Measurements from ENCODE around the gene POU2F3. TPM values are rescaled to one million over a fixed set of nuclear protein-coding genes. Genes with fewer than 3 reads are reported as not detected.

The POU2F3 gene
- total RNA-seq, 1 experiment from 2014 or later = not detected

DNA sequence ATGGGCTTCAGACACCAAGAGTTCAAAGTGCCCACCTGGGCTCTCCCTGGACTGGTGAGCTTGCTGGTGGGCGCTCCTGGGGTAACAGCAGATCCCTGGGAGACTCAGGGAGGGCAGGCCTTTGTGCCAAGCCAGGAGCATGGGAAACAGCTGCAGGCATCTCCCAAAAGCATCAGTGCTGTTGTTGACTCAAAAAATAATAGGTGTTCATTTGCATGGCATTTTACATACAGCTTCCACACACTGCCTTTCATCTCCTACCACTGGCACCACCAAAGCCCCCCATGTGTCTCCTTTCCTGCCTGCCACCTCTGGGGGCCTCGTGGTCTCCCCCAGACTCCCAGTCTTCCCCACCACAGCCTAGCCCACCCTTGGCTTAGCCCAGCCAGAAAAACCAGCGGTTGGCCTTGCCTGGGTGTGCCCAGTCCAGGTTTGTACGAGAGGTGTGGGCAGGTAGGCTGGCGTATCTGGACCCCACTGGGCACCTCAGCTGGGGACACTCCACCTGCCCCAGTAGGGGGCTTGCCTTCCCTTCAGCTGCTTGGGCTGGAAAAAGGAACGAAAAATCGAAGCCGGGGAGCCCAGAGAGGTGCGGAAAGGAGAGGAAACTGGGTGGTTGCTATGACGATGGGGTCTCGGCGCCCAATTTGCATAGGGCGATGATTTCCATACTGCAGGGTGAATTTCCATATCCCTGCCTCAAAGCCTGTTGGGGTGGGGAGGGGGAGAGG, 15.0 kb downstream of the POU2F3 start:
- POLR2A ChIA-PET = no interaction called here
- no peaks in the 10 kb centered on the region for H3K36me3 ChIP-seq (ENCODE audit: control insufficient read depth, insufficient read depth, low read length)
- Mint-ChIP-seq H3K27me3 (ENCODE audit: insufficient read depth, unreplicated experiment) (peaks cover 42% of the 10 kb centered on the region), H3K36me3 (ENCODE audit: insufficient read depth, unreplicated experiment) (no peaks in the 10 kb centered on the region), H3K27ac (ENCODE audit: unreplicated experiment) (no peak overlapping the region), H3K4me3 (ENCODE audit: unreplicated experiment) (no peak overlapping the region), H3K4me1 (ENCODE audit: low read depth, unreplicated experiment) (no peaks in the 10 kb centered on the region), H3K9me3 (ENCODE audit: unreplicated experiment) (no peaks in the 10 kb centered on the region)
- CTCF ChIA-PET = no interaction called here
- no peaks in the 10 kb centered on the region for H3K9me3 ChIP-seq
- intact Hi-C loops (cut with micrococcal nuclease; ENCODE audit: unreplicated experiment) = no loop called here
- TF ChIP-seq, protein P1, sequence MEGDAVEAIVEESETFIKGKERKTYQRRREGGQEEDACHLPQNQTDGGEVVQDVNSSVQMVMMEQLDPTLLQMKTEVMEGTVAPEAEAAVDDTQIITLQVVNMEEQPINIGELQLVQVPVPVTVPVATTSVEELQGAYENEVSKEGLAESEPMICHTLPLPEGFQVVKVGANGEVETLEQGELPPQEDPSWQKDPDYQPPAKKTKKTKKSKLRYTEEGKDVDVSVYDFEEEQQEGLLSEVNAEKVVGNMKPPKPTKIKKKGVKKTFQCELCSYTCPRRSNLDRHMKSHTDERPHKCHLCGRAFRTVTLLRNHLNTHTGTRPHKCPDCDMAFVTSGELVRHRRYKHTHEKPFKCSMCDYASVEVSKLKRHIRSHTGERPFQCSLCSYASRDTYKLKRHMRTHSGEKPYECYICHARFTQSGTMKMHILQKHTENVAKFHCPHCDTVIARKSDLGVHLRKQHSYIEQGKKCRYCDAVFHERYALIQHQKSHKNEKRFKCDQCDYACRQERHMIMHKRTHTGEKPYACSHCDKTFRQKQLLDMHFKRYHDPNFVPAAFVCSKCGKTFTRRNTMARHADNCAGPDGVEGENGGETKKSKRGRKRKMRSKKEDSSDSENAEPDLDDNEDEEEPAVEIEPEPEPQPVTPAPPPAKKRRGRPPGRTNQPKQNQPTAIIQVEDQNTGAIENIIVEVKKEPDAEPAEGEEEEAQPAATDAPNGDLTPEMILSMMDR (IDR thresholded peaks at IDR 0.05; ENCODE audit: insufficient read depth in 1 of 2, low read depth in 1 of 2, low read length in 1 of 2, severe bottlenecking in 1 of 2, unreplicated experiment in 1 of 2) = no peak
- no peak overlapping the region for H3K4me3 ChIP-seq (ENCODE audit: low read depth, low read length)
- H3K27me3 ChIP-seq (replicated peaks; ENCODE audit: control insufficient read depth, insufficient read depth, low read length) = peaks cover 3% of the 10 kb centered on the region
- BruUV-seq (replicated peaks) = no TSS peak
- DNase-seq = no peak
- no peaks in the 10 kb centered on the region for H3K4me1 ChIP-seq

DNA sequence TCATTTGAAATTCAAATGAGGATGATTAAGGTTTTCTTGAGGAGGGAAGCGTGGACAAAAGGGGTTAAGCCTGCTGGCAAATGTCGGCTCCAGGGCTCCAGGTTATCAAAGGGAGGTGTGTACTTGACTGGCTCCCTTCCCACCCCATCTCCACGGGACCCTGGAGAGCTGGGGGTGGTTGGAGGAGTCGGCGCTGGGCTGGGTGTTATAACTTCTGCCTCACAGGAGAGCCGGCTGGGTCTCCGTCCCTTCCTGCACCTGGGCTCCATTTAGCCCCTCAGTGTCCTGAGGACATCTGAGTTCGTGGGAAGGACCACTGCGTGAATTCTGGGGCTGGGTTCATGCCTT, 15.6 kb downstream of the POU2F3 start:
- intact Hi-C loops (cut with micrococcal nuclease; ENCODE audit: unreplicated experiment) = no loop called here
- H3K27ac Mint-ChIP-seq (ENCODE audit: unreplicated experiment) = no peak overlapping the region

DNA sequence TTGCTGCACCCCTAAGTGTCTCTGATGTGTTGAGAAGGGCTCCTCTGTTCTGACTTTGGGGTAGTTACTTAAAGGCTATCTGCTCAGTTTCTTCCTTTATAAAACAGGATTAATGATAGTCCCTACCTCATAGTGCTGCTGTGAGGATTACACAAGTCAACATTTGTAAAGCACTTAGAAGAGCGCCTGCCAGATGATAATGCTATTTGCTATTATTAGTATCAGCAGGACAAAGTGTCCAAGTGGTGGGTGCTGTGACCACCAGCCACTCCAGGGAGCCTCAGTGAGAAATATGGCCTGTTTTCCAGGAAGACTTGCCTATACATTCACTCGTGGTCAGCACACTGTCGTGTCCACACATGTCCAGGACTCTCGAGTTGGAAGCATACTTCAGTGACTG, 16.2 kb downstream of the POU2F3 start:
- intact Hi-C loops (cut with micrococcal nuclease; ENCODE audit: unreplicated experiment) = no loop called here
- H3K9me3 Mint-ChIP-seq (ENCODE audit: unreplicated experiment) = no peaks in the 10 kb centered on the region
- no peaks in the 10 kb centered on the region for H3K36me3 ChIP-seq (ENCODE audit: control insufficient read depth, insufficient read depth, low read length)
- no peak overlapping the region for H3K4me3 ChIP-seq (ENCODE audit: low read depth, low read length)
- H3K36me3 Mint-ChIP-seq (ENCODE audit: insufficient read depth, unreplicated experiment) = no peaks in the 10 kb centered on the region
- DNase-seq = no peak
- H3K27me3 ChIP-seq (replicated peaks; ENCODE audit: control insufficient read depth, insufficient read depth, low read length) = peaks cover 2% of the 10 kb centered on the region
- ChIA-PET POLR2A (no interaction called here), CTCF (no interaction called here)
- H3K27ac Mint-ChIP-seq (ENCODE audit: unreplicated experiment) = no peak overlapping the region
- H3K4me3 Mint-ChIP-seq (ENCODE audit: unreplicated experiment) = no peak overlapping the region
- no peaks in the 10 kb centered on the region for H3K4me1 Mint-ChIP-seq (ENCODE audit: low read depth, unreplicated experiment)
- H3K4me1 ChIP-seq = no peaks in the 10 kb centered on the region
- BruUV-seq (replicated peaks) = no TSS peak
- TF ChIP-seq, protein P1 (IDR thresholded peaks at IDR 0.05; ENCODE audit: insufficient read depth in 1 of 2, low read depth in 1 of 2, low read length in 1 of 2, severe bottlenecking in 1 of 2, unreplicated experiment in 1 of 2) = no peak
- H3K9me3 ChIP-seq = no peaks in the 10 kb centered on the region
- H3K27me3 Mint-ChIP-seq (ENCODE audit: insufficient read depth, unreplicated experiment) = peaks cover 44% of the 10 kb centered on the region

More for the DNA sequence above, 15.6 kb downstream of the POU2F3 start:
- H3K27me3 ChIP-seq (replicated peaks; ENCODE audit: control insufficient read depth, insufficient read depth, low read length) = peaks cover 2% of the 10 kb centered on the region
- POLR2A ChIA-PET = no interaction called here
- no peak for DNase-seq
- H3K4me1 ChIP-seq = no peaks in the 10 kb centered on the region
- Mint-ChIP-seq H3K27me3 (ENCODE audit: insufficient read depth, unreplicated experiment) (peaks cover 40% of the 10 kb centered on the region), H3K4me3 (ENCODE audit: unreplicated experiment) (no peak overlapping the region), H3K4me1 (ENCODE audit: low read depth, unreplicated experiment) (no peaks in the 10 kb centered on the region), H3K36me3 (ENCODE audit: insufficient read depth, unreplicated experiment) (no peaks in the 10 kb centered on the region), H3K9me3 (ENCODE audit: unreplicated experiment) (no peaks in the 10 kb centered on the region)
- H3K36me3 ChIP-seq (ENCODE audit: control insufficient read depth, insufficient read depth, low read length) = no peaks in the 10 kb centered on the region
- no peaks in the 10 kb centered on the region for H3K9me3 ChIP-seq
- CTCF ChIA-PET = no interaction called here
- TF ChIP-seq, protein P1 (IDR thresholded peaks at IDR 0.05; ENCODE audit: insufficient read depth in 1 of 2, low read depth in 1 of 2, low read length in 1 of 2, severe bottlenecking in 1 of 2, unreplicated experiment in 1 of 2) = no peak
- no peak overlapping the region for H3K4me3 ChIP-seq (ENCODE audit: low read depth, low read length)
- BruUV-seq (replicated peaks) = no TSS peak
